ENCODE results near the gene JAG1.

JAG1 gene

DNA sequence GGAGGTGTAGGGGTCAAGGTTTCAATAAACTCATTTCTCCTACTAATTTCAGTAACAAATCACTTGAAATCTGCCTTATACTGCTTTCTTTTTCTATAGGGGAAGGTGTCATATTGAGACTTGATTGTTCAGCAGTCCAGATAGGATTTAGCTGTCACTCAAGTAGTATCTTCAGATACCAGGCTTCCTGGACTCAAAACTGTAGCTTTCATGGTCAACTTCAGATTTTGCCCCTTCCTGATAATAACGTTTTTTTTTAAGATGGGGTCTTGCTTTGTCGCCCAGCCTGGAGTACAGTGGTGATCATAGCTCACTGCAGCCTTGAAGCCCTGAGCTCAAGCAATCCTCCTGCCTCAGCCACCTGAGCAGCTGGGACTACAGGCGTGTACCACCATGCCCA lies 77.8 kb downstream of the JAG1 start:
- no peaks in the 10 kb centered on the region for H3K36me3 ChIP-seq (ENCODE audit: control insufficient read depth in 1 of 2, insufficient read depth in 2 of 2, low read length in 2 of 2)
- H4K8ac ChIP-seq (ENCODE audit: low read depth, low read length), result no peak overlapping the region
- no peak overlapping the region for H2AFZ ChIP-seq (ENCODE audit: insufficient read depth, low read length, poor library complexity)
- no peak overlapping the region for H3K4me2 ChIP-seq (ENCODE audit: low read length)
- no peaks in the 10 kb centered on the region for H3K79me1 ChIP-seq (ENCODE audit: low read length)
- H3K79me2 ChIP-seq (ENCODE audit: control insufficient read depth, insufficient read depth, low read length, poor library complexity), result no peaks in the 10 kb centered on the region
- no peak overlapping the region for H4K91ac ChIP-seq (ENCODE audit: low read depth, low read length)
- WGBS (ENCODE audit: extremely low coverage, insufficient coverage, insufficient read length), result no CpG with 5 or more reads among the region's 3 CpGs
- no peak overlapping the region for H3K23ac ChIP-seq (ENCODE audit: low read length)
- no peaks in the 10 kb centered on the region for H3K27me3 ChIP-seq (ENCODE audit: insufficient read depth, low read length)
- no peak overlapping the region for H2BK12ac ChIP-seq (ENCODE audit: low read length)
- H2AK5ac ChIP-seq (ENCODE audit: low read length), result no peak overlapping the region
- no peak overlapping the region for H3K18ac ChIP-seq (ENCODE audit: low read length)
- no peak for DNase-seq
- no peak overlapping the region for H2BK5ac ChIP-seq (ENCODE audit: low read depth, low read length, poor library complexity)
- H3K27ac ChIP-seq (ENCODE audit: low read depth, low read length), result no peak overlapping the region
- no peak overlapping the region for H3K4ac ChIP-seq (ENCODE audit: low read depth, low read length)
- H2BK120ac ChIP-seq (ENCODE audit: insufficient read depth, low read length, poor library complexity), result no peak overlapping the region
- no peaks in the 10 kb centered on the region for H3K9me3 ChIP-seq (ENCODE audit: insufficient read depth, low read depth, low read length)
- no peak overlapping the region for H3K4me3 ChIP-seq (ENCODE audit: low read depth, low read length)
- H3K4me1 ChIP-seq (ENCODE audit: control insufficient read depth in 1 of 2, insufficient read depth in 2 of 2, low read length in 2 of 2), result no peaks in the 10 kb centered on the region
- no peak overlapping the region for H4K12ac ChIP-seq (ENCODE audit: low read depth, low read length)
- no peak overlapping the region for H3K14ac ChIP-seq (ENCODE audit: low read length)
- no peak overlapping the region for H3K9ac ChIP-seq (ENCODE audit: low read length)

DNA sequence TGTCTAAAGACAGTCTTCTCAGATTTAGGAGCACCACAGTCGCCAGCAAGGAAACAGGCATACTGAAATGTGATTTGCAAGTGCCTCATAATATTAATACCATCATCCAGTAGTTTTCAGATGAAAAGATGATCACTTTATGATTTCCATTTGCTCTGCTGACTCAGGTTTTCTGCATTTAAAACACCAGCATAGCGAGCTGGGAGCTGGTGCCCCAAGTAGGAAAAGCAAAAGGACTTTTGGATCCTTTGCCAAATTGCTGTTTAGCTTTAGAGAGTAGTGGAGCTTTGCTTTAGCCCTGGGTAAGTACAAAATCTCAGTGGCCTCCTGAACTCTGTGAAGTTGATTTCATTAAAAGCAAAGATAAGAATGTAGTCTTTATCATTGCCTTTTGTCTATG lies 78.5 kb downstream of the JAG1 start:
- Histone ChIP-seq H4K91ac (ENCODE audit: low read depth, low read length) (no peak overlapping the region), H4K12ac (ENCODE audit: low read depth, low read length) (no peak overlapping the region), H3K4me2 (ENCODE audit: low read length) (no peak overlapping the region), H3K36me3 (ENCODE audit: control insufficient read depth in 1 of 2, insufficient read depth in 2 of 2, low read length in 2 of 2) (no peaks in the 10 kb centered on the region), H2BK12ac (ENCODE audit: low read length) (no peak overlapping the region), H3K79me2 (ENCODE audit: control insufficient read depth, insufficient read depth, low read length, poor library complexity) (no peaks in the 10 kb centered on the region), H3K79me1 (ENCODE audit: low read length) (no peaks in the 10 kb centered on the region), H4K8ac (ENCODE audit: low read depth, low read length) (no peak overlapping the region), H3K18ac (ENCODE audit: low read length) (no peak overlapping the region), H2BK5ac (ENCODE audit: low read depth, low read length, poor library complexity) (no peak overlapping the region), H3K9me3 (ENCODE audit: insufficient read depth, low read depth, low read length) (no peaks in the 10 kb centered on the region), H2BK120ac (ENCODE audit: insufficient read depth, low read length, poor library complexity) (no peak overlapping the region), H3K9ac (ENCODE audit: low read length) (no peak overlapping the region), H3K14ac (ENCODE audit: low read length) (no peak overlapping the region), H3K4me1 (ENCODE audit: control insufficient read depth in 1 of 2, insufficient read depth in 2 of 2, low read length in 2 of 2) (no peaks in the 10 kb centered on the region), H3K27ac (ENCODE audit: low read depth, low read length) (no peak overlapping the region), H3K4me3 (ENCODE audit: low read depth, low read length) (no peak overlapping the region), H3K4ac (ENCODE audit: low read depth, low read length) (no peak overlapping the region), H3K23ac (ENCODE audit: low read length) (no peak overlapping the region), H2AK5ac (ENCODE audit: low read length) (no peak overlapping the region), H2AFZ (ENCODE audit: insufficient read depth, low read length, poor library complexity) (no peak overlapping the region), H3K27me3 (ENCODE audit: insufficient read depth, low read length) (no peaks in the 10 kb centered on the region)
- no CpG with 5 or more reads among the region's 2 CpGs for WGBS (ENCODE audit: extremely low coverage, insufficient coverage, insufficient read length)
- DNase-seq, result no peak

DNA sequence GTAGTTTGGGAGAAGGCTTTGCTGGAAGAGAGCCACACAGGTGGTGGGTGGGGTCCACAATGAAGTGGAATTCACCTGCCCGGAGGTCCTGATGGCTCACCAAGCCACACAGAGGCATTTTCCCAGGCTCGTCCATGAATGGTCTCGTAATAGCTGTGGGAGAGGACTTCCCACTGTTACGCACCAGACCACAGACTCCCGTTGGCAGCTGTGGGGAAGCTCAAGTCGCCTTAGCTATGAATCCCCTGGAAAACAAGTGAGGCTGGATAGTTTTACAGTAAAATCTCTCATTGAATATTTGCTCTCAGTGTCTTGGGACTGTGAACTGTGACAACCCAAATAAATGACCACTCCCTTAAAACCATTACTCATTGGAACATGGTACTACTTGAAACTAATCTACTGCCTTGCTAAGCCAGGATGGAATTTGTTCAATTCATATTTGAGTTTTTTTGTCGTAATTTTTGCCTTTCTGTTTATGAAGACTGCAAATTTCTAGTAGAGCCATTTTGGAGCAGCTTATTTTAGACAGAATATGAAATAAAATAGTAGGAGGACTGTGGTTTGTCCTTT lies 79.4 kb downstream of the JAG1 start:
- Histone ChIP-seq H2BK120ac (ENCODE audit: insufficient read depth, low read length, poor library complexity) (no peak overlapping the region), H2BK12ac (ENCODE audit: low read length) (no peak overlapping the region), H3K27me3 (ENCODE audit: insufficient read depth, low read length) (no peaks in the 10 kb centered on the region), H3K4ac (ENCODE audit: low read depth, low read length) (no peak overlapping the region), H3K4me3 (ENCODE audit: low read depth, low read length) (no peak overlapping the region), H3K4me2 (ENCODE audit: low read length) (no peak overlapping the region), H3K36me3 (ENCODE audit: control insufficient read depth in 1 of 2, insufficient read depth in 2 of 2, low read length in 2 of 2) (no peaks in the 10 kb centered on the region), H4K8ac (ENCODE audit: low read depth, low read length) (no peak overlapping the region), H3K23ac (ENCODE audit: low read length) (no peak overlapping the region), H3K27ac (ENCODE audit: low read depth, low read length) (no peak overlapping the region), H2AFZ (ENCODE audit: insufficient read depth, low read length, poor library complexity) (no peak overlapping the region), H3K14ac (ENCODE audit: low read length) (no peak overlapping the region), H3K79me1 (ENCODE audit: low read length) (no peaks in the 10 kb centered on the region), H3K4me1 (ENCODE audit: control insufficient read depth in 1 of 2, insufficient read depth in 2 of 2, low read length in 2 of 2) (no peaks in the 10 kb centered on the region), H4K91ac (ENCODE audit: low read depth, low read length) (no peak overlapping the region), H4K12ac (ENCODE audit: low read depth, low read length) (no peak overlapping the region), H3K9ac (ENCODE audit: low read length) (no peak overlapping the region), H3K79me2 (ENCODE audit: control insufficient read depth, insufficient read depth, low read length, poor library complexity) (no peaks in the 10 kb centered on the region), H3K9me3 (ENCODE audit: insufficient read depth, low read depth, low read length) (no peaks in the 10 kb centered on the region), H3K18ac (ENCODE audit: low read length) (no peak overlapping the region), H2AK5ac (ENCODE audit: low read length) (no peak overlapping the region), H2BK5ac (ENCODE audit: low read depth, low read length, poor library complexity) (no peak overlapping the region)
- DNase-seq, result no peak
- whole genome bisulfite sequencing (ENCODE audit: extremely low coverage, insufficient coverage, insufficient read length), result no CpG with 5 or more reads among the region's 7 CpGs

DNA sequence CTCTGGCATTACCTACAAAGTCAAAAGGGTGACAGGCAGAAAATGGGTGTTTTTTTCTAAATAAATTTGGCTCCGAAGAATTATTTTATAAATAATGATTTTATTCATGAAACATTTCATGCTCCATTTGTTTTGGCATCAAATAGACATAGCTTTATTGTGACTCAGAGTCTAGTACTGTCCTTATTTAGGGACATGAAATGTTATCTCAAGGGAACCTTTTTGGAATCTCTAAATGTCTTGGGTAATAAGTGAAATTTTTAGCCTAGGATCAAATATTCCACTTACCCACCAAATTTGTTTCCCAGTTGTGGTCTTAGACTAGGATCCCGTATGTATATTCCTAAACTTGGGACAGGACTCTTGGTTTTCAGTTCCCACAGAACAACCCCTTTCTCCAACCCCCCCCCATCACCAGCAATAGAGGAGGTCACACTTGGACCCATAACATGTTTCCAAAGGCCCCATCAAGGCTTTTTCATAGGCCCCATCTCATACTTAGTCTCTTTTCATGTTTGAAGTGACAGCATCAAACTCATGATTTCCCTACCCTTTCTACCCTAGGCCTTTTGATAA lies 81.8 kb downstream of the JAG1 start:
- H3K4me1 ChIP-seq (ENCODE audit: control insufficient read depth in 1 of 2, insufficient read depth in 2 of 2, low read length in 2 of 2), result no peaks in the 10 kb centered on the region
- H2AFZ ChIP-seq (ENCODE audit: insufficient read depth, low read length, poor library complexity), result no peak overlapping the region
- no peak overlapping the region for H3K4me2 ChIP-seq (ENCODE audit: low read length)
- H3K9me3 ChIP-seq (ENCODE audit: insufficient read depth, low read depth, low read length), result no peaks in the 10 kb centered on the region
- no peak overlapping the region for H3K4me3 ChIP-seq (ENCODE audit: low read depth, low read length)
- H3K79me1 ChIP-seq (ENCODE audit: low read length), result no peaks in the 10 kb centered on the region
- H3K27me3 ChIP-seq (ENCODE audit: insufficient read depth, low read length), result no peaks in the 10 kb centered on the region
- DNase-seq, result no peak
- no peak overlapping the region for H3K4ac ChIP-seq (ENCODE audit: low read depth, low read length)
- H4K91ac ChIP-seq (ENCODE audit: low read depth, low read length), result no peak overlapping the region
- no CpG with 5 or more reads among the region's 2 CpGs for WGBS (ENCODE audit: extremely low coverage, insufficient coverage, insufficient read length)
- H3K27ac ChIP-seq (ENCODE audit: low read depth, low read length), result no peak overlapping the region
- H2BK12ac ChIP-seq (ENCODE audit: low read length), result no peak overlapping the region
- H2AK5ac ChIP-seq (ENCODE audit: low read length), result no peak overlapping the region
- no peak overlapping the region for H4K12ac ChIP-seq (ENCODE audit: low read depth, low read length)
- no peaks in the 10 kb centered on the region for H3K79me2 ChIP-seq (ENCODE audit: control insufficient read depth, insufficient read depth, low read length, poor library complexity)
- no peaks in the 10 kb centered on the region for H3K36me3 ChIP-seq (ENCODE audit: control insufficient read depth in 1 of 2, insufficient read depth in 2 of 2, low read length in 2 of 2)
- no peak overlapping the region for H3K14ac ChIP-seq (ENCODE audit: low read length)
- H2BK5ac ChIP-seq (ENCODE audit: low read depth, low read length, poor library complexity), result no peak overlapping the region
- no peak overlapping the region for H2BK120ac ChIP-seq (ENCODE audit: insufficient read depth, low read length, poor library complexity)
- H3K23ac ChIP-seq (ENCODE audit: low read length), result no peak overlapping the region
- H3K18ac ChIP-seq (ENCODE audit: low read length), result no peak overlapping the region
- H3K9ac ChIP-seq (ENCODE audit: low read length), result no peak overlapping the region
- H4K8ac ChIP-seq (ENCODE audit: low read depth, low read length), result no peak overlapping the region
